Measurements from ENCODE around the gene EXOSC6. TPM values are rescaled to one million over a fixed set of nuclear protein-coding genes. Genes with fewer than 3 reads are reported as not detected.

The EXOSC6 gene
- 15.6 and 20.2 TPM in 2 replicates for total RNA-seq

DNA sequence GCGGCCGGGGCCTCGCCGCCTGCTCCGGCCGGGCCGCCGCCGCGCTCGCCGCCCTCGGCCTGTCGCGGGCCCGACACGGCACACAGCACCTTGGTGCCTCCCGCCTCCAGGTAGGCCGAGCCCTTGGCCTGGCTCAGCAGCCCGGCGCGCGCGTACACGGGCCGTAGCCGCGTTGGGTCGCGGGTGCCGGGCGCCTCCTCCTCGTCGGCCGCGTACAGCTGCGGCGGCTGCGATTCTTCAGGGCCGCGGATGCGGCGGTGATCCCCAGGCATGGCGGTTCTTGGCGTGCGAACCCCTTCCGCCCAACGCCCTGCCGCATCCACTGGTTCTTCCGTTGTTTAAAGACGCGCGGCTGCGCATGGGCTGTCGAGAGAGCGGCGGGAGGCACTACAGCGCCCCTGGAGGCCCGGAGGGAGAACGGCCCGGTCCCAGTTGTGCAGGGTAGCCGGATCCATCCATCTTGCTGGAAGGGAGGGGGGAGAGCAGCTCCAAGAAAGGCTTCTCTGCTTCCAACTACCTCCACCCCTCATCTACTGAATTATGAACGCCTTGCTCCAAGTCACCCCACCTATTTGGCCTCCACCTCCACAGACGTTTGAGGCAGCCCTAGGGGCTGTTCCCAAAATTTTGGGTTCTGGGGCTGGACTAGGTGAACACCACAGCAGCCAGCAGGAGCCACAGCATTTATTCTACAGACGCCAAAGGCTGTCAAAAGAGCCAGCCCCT, at the start of gene EXOSC6:
TSS of gene EXOSC6 (minus strand) at position 312 of the 726 bp plus-strand sequence. CDS start at position 272, 40 bp downstream.

DNA sequence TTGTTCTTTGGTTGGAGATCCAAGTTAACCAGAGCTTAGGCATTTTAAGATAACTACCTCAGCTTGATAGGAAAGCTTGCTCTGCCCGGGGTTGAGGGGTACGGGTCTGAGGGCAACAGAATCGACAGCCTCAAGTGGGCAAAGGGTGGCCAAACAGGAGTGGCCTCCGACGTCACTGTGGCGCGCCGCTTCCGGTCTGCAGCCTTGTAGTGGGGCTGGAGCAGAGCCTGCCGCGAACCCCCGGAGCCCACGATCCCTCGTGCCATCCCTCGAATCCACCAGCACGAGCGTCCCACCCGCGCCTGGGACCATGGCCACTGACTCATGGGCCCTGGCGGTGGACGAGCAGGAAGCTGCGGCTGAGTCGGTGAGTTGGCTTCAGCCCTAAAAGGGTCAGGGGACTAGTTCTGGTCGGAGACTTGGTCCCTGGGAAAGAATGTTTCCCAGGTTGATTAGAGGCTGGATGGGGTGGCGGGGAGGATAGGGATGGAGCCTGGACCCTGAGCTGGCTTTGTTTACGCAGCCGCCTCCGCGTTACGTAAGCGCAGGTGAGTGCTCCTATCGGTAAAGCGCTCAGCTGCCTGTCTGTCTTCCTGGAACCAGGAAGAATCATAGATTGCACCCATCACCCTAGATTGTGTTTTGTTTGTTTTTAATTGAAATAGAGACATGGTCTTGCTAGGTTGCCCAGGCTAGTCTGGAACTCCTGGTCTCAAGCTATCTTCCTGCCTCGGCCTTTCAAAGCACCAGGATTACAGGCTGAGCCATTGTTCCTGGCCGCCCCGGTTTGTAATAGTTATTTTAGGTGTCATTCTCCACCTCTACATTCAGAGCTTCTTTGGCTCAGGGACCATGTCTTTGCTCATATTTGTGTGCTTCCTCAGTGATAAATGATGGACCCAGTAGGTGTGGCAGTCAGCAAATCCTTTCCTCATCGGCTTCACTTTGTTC, 47.5 kb upstream of the EXOSC6 start, which contains the start of gene DDX19B:
TSS of gene DDX19B (plus strand) at position 199 of the 951 bp plus-strand sequence. CDS start at position 311, 112 bp downstream.

DNA sequence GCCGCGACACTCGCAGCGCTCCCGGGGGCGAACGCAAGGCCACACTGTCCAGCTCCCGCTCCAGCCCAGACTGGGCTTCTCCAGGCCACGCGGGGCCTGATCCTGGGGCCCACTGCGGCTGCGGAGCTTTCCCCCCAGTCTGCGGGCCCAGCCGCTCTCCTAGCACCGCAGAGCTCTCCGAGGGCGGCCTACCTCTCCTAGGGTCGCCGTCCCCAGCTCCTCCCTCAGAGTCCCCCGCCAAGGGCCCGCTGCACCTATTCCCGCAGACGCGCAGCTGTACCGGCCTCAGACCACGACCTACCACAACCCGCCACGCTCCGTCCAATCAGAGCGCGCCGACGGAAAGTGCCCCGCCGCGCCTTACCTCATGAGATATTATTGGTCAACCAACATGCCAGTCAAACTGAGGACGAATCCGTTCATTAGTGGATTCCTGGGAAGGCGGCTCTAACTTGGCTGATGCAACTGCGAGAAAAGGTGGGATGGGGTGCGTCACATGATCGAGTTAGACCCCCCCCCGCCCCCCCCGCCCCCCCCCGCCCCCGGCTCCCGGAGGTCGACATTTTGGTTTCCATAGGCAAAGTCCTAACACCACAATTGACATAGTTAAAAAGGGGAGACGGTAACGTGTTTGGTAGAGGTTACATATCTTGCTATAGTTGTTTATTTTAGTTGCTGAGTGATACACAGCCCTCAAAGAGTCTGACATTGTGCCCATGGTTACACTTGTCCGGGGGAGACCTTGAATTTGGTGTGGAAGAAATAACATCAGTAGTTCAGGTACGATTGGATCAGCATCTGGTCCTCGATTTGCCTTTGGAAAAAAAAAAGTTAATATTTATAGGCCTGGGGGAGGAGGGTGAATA, 37.7 kb upstream of the EXOSC6 start, which contains the start of gene AARS1:
TSS of gene AARS1 (minus strand) at position 278 of the 866 bp plus-strand sequence. CDS start 6,743 bp downstream, outside the sequence.

Other genes starting within 250 kb of the EXOSC6 start
- gene PDPR, start 137.6 kb downstream of the EXOSC6 start, total RNA-seq: 19.3 and 21.0 TPM in 2 replicates
- gene CLEC18C, start 78.2 kb downstream of the EXOSC6 start, total RNA-seq: 0.58 and 0.89 TPM in 2 replicates
- gene AARS1, start 37.6 kb upstream of the EXOSC6 start, total RNA-seq: 188 and 207 TPM in 2 replicates
- gene DDX19B, start 47.2 kb upstream of the EXOSC6 start, total RNA-seq: 41.3 and 53.6 TPM in 2 replicates
- gene DDX19A, start 95.0 kb upstream of the EXOSC6 start, total RNA-seq: 31.1 and 35.4 TPM in 2 replicates
- 31.2 and 32.3 TPM in 2 replicates for gene ST3GAL2, start 187.2 kb upstream of the EXOSC6 start, total RNA-seq
- gene FCSK, start 202.7 kb upstream of the EXOSC6 start, total RNA-seq: 10.1 and 25.9 TPM in 2 replicates